Left forelimb (tissue), 1 donor: ENCODE data around the gene MAP4K4.

Source experiments
- DNase-seq: peaks from one replicate; pipeline ENCODE4 v3.0.0-alpha.2; 2018; ENCODE audit warnings: low spot score

MAP4K4 gene

DNA sequence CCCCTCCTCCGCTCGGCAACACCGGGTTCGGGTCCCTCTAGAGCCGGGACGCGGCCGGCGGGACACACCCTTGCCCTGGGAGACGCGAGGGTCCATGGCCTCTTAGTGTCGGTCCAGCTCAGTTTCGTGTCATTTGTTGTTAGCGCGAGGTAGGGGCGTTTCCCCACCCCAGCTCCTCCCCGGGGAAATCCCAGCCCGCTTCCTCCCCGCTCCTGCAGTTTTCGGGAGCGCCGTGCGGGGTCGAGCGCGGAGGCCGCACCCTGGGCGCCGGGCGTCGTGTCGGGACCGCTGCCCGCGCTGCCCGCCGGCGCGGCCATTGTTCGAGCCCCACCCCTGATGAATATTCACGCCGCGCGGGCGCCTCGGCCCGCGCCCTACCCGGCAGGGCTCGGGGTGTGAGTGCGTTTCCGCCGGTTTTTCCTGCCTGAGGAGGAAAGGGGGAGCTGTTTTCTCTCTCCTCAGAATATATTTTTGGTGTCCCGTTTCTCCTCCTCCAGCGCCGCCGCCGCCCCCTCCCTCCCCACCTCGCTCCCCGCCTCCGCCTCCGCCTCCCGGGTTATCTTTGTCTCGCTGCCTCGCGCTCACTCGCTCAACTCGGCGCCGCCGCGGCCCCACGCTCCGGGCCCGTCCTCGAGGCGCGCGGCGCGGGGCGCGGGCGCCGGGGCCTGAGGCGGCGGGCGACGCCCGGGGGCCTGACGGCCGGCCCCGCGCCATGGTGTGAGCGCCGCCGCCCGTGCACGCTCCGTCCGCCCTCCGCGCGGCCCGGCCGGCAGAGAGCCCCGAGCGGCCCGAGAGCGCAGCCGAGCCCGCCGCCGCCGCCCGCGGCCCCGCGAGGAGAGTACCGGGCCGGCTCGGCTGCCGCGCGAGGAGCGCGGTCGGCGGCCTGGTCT lies at the start of gene MAP4K4:
Gene MAP4K4 (plus strand): TSS at position 584 of the 890 bp plus-strand sequence. CDS start 374 bp downstream, outside the sequence.
- peak; percentile 92 for DNase-seq

DNA sequence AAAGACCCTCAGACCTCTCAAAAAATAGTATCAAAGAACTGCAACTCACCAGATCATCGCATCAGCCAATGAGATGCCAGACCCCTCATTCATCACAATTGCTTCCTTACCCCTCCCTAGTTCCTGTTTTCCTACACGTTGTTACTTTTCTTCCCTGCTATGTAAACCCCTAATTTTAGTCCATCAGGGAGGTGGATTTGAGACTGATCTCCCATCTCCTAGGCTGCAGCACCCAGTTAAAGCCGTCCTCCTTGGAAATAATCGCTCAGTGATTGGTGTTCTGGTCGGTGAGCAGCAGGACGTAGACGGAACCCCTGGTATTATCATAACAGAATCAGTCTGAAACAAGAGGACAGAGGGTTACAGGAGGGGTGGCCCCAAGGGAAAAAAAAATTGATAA lies 44.0 kb upstream of the MAP4K4 start:
- DNase-seq, result no peak

DNA sequence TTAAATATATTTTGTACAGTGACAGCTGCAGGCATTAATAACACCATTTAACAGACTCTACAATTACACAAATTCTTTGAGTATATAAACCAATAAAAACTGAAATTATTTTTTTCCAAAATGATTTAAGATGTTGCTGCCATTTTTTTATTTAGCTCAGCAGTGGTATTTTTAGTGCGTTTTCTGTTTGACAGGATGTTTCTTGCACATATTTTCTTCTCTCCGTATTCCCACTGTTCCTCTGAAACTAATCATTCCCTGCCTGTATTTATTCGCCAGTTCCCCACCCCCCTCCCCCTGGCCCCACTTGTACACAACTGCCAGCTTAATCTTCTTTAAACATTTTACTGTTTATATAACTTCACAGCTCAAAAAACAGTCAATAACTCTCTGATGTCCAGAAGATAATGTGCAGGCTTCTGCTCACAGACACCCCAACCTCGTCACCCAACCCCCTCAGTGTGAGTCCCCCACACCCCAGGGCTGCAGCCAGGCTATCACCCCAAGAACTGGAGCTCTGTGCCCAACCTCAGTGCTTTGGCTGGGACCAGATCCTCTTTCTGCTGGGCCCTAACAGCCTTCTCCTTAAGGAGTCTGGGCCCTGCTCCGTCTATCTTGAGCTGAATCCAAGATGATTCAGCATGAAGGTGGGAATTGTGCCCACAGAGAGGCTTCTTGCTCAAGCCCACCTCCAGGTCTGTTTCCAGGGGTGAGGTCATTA lies 41.6 kb upstream of the MAP4K4 start:
- no peak for DNase-seq

DNA sequence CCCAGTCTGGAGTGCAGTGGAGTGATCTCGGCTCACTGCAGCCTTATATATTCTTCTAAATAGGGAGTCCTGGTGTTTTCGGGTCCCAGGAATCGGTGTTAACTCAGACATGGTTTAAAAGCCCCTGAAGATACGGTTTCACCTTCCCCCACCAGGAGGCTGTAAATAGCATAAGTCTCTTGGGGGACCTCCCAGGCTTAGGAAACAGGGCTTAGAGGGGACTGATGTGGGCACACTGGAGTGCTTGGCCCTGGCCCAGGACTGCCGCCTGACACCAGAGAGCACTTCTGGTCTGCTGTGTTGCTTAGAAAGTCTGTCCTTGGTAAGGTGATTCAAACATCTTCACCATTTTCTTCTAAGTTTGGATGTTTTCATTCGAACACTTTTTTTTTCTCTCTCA lies 39.7 kb upstream of the MAP4K4 start:
- DNase-seq, result no peak

DNA sequence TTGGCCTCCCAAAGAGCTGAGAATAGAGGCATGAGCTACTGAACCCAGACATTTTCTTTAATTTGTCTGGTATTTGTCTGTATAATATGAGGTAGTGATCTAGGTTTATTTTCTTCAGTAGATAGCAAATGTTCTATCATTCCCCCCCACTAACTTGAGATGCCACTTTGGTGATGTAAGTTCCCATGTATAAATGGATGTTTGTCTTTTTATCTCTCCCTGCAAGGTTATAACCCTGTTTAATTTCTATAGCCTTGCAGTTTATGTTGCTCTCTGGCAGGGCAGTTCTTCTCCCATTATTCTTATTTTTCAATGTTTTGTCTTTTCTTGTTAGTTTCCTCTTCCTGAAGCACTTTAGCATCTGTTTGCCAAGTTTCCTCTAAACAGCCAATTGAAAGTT lies 39.1 kb upstream of the MAP4K4 start:
- DNase-seq, result no peak

DNA sequence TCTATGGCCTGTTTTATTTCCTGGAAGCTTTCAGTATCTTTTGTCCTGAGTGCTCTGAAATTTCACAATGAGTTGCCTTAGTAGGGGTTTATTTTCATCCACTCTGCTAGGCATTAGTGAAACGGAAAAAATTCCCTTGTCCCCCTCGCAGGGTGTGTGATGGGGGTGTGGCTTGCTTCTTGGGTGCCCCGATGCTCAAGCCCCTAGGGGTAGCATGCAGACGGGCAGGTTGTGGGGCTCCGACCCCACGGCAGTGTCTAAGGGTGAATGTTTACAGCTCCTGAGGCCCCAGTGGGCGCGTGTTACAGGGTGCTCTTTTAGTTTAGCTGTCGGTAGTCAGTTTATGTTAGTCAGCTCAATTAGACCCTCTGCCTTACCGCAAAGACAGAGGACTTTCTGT lies 32.2 kb upstream of the MAP4K4 start:
- no peak for DNase-seq

DNA sequence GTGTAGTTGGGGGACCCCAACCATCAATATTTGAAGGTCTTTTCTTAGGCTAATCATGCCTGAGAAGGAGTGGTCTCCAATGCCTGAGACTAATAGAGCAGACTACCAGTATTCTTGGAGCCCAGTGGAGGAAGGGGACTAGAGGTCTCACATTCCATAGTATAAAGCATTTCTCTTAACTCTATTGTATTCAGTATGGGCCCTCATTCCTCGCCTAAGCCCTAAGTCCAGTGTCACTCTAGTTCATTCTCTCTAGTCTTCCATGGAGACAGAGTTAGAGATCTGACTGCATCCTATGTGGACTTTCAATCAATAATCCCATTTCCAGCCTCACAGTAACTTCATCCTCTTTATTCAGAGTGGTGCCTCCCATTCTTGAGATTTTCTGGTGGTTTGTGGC lies 29.7 kb upstream of the MAP4K4 start:
- DNase-seq, result no peak

DNA sequence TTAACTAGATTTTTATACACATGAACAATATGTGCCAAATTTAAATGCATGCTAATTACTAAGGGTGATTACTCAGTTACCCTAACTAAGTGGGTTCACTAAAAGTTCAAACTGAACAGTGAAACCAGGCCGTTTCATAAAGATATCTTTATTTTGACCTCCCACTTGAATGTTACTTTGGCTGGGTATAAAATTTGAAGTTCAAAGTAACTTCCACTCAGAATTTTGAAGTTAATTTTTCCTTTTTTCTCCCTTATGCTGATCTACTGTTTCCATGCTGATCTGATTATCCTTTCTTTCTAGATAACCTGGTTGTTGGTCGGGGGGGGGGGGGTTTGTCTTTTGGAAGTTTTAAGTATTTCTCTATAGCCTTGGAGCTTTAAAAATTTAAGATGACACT lies 25.5 kb upstream of the MAP4K4 start:
- DNase-seq, result no peak

DNA sequence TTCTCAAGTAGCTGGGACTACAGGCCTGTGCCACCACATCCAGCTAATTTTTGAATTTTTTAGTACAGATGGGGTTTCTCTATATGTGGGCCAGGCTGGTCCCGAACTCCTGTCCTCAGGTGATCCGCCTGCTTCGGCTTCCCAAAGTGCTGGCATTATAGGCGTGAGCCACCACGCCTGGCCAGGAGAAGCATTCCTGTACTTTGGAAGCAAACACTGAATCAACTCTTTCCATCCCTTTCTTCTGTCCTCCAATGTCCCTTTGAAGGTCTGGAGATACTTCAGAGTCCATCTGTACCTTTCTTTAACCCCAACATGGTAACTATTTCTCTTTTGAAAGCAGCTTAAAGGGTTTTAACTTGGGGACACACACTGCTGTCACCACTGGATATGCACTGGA lies 23.6 kb upstream of the MAP4K4 start:
- no peak for DNase-seq

DNA sequence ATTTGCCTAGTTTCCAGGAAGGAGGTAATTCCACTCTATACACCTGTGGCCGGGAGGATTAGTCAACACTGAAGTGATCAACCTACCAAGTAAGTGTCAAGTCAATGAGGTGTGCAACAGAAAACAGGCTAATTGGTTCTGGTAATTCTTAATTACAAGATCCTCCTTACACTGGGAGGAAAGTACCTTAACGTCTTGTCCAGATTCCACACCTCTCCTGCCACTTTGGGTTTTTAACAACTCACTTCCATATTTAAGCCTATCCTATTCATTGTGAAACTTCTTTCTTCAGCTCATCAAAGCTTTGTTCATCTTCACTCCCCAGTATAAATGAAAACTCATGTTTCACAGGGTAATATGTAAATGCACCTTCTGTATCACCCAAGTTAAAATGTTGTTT lies 22.0 kb upstream of the MAP4K4 start:
- no peak for DNase-seq

DNA sequence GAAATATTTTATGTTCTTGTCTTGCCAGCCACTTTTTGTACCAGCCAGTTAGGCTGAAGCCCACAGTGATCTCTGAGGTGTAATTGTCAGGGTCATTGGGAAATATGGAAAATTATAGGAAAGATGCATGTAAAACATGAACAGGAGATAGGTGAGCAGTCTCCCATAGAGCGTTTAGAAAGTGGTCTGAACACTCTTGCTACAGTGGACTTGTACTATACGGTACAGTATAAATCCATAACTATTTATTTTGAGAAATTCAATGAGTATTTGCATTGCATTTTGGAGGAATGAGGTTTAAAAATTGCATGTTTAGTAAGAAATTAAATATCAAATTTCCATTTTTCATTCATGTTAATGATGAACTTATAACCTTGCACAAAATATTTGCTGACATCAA lies 20.8 kb upstream of the MAP4K4 start:
- no peak for DNase-seq

DNA sequence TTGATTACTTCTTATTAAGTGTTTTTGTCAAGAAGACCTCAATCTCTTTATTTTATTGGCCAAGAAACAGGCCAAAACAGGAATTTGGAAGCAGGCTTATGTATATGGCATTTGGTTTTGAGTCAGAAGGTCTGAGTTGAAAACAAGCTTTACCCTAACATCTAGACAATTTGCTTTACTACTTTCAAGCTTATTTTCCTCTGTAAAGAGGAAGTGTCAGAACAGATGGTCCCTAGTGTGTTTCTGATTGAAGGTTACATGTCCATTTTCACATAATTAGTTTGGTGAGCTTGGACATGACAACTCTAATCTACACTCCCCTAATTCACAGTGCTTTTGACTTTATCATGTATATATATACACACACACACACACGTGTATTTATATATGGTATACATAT lies 19.8 kb upstream of the MAP4K4 start:
- no peak for DNase-seq

DNA sequence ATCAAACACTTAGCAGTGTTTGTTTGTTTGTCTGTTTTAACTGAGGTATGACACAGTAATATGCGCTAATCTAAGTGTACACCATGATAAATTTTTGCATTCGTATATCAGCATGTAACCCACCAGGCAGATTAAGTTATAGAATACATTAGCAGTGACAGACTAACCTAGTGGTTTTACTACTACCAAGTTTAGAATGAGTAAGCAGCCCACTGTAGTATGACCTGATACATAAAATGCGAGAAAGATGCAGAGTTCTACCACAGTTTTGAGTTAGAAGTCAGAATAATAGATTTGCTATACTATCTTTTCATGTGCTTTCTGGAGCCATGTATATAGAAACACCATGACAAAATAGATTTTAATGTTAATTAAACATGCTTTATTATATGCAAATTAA lies 19.1 kb upstream of the MAP4K4 start:
- DNase-seq, result no peak

DNA sequence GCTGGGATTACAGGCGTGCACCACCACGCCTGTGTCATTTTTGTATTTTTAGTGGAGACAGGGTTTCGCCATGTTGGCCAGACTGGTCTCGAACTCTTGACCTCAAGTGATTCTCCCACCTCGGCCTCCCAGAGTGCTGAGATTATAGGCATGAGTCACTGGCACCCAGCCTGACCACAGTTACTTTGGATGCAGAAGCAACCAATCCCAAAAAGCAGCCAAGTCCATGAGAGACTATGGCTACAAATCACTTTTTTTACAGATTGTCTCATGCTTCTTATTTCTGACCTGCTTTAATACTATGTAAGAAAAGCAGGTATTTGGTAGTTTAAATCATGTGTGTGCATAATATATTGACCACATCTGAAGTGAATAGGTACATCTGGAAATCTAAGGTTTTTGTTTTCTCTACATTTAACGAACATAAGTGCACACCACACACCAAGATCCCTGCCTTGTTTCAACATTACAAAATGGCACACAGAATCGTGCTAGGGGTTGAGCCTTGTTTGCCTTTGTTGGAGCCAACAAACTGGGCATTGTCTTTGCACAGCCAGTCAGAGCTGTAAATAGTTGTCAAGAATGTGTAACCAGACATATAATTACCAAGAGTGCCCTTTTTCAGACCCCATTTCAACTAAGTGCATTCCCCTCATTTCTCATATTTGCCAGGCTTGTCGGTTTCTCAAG lies 18.3 kb upstream of the MAP4K4 start:
- no peak for DNase-seq

DNA sequence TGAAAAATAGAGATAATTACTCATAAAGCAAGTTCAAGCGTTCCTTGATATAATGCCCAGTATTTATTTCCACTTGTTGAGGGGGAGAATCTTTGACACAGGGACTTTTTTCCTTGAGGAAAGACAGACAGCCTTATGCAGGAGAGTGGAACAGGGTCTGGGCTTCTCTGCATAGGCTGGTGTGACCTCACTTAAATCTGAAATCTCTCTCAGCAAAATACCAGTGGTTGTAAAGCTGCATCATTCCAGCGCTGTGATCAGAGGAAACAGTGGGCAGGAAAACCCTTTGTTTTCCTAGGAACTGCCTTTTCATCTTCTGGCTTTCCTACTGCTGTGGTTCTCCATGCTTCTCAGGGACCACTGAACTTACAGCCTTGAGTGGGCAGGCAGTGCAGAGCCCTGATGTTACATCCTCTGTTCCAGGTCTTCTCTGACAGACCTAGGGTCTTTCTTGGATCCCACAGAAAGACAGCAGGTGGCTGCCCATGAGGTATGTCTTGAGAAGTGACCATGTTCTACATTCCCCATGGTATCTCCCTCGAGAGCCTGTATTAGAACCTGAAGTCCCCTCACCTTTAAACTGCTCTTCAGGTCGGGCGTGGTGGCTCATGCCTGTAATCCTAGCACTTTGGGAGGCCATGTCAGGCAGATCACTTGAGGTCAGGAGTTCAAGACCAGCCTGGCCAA lies 17.6 kb upstream of the MAP4K4 start:
- no peak for DNase-seq

DNA sequence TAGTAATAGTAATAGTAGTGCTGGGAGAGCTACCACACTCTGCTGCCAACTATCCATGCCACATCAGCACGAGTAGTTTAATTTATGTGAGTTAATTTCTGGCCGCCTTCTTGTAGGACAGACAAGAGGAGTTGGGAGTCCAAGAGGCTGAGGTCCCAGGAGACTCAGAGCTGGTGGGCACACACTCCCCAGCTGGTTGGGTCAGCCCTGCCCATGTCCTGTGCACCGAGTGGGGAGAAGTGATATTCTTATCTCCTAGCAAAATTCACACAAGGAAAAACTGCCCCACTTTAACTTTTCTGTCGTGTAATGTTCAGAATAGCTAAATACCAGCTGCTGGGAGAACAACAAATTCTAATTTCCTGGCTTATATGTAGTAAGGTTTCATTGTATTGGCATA lies 15.2 kb upstream of the MAP4K4 start:
- no peak for DNase-seq

DNA sequence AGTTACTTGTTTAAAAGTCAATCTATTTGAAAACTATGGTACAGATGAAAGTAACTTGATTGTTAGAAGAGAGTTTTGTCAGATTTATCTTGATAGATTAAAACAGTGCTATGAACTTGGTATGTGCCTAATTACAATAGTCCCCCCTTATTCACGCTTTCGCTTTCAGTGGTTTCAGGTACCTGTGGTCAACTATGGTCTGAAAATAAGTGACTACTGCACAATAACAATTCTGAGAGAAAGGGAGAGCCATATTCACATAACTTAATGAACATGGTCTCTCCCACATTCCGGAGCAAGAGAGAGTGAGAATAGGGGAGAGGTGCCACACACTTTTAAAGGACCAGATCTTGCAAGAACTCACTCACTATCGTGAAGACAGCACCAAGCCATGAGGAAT lies 13.2 kb upstream of the MAP4K4 start:
- DNase-seq, result no peak

DNA sequence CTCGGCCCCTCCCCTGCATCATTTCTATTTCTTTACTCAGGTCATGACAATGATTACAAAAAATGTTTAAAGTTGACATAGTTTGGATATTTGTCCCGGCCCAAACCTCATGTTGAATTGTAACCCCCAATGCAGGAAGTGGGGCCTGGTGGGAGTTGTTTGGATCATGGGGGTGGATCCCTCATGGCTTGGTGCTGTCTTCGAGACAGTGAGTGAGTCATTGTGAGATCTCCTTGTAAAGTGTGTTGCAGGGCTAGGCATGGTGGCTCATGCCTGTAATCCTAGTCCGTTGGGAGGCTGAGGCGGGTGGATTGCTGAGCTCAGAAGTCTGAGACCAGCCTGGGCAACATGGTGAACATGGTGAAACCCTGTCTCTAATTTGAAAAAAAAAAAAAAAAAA lies 9.2 kb upstream of the MAP4K4 start:
- no peak for DNase-seq

DNA sequence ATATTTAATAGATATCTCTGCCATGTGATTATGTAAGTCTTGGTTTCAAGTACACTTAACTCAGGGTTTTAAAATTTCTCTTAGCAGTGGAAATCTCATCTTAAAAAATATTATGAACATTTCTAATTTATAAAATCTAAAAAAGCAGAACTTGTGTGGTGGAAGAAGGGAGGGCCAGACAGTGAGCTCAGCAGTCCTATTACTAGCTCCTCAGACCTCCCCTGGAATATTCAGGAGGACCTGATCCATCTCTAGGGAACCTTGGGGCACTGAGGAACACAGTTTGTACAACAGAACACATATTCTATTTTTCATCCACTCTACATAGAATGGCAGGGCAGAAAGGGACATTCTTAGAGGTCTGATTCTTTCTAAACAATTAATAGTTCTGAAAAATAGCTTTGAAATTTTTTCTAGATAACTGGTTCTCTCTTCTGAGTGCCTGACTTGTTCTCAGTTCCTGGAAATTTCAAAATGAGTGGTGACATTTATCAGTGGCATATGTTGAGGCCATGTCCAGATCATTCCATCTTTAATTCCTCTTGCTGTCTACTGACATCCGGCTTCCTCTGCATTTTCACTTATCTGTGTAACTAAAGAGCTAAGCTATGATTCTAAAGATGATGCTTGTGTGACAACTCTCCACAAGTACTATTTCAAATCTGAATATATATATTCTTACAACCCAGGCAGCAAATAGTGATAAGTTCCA lies 8.2 kb upstream of the MAP4K4 start:
- no peak for DNase-seq

DNA sequence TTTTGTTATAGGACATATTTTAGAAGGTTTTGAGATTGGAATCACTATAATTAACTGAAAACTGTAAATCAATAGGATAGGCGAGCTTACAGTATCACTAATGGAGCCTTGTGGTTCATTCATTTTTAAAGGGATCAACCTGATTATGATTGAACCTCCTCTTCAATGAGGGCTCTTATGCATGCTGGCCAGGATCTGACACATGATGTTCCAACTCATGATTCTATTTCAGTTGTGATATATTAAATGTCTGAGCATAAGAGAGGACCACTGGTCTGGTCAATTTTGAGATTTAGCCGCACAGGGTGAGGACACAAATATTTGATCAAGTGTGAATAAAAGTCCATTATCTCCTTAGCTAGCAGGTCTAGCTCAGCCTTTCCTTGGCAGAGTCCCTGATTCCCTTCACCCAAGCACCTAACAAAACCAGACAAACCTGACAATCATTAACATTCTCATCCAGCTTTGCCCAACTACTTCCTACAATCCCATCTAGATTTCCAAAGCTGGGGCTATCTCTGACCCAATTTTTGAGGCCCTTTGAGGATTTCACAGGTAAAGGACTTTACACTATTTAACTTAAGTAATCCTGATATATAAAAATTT lies 6.9 kb upstream of the MAP4K4 start:
- no peak for DNase-seq

DNA sequence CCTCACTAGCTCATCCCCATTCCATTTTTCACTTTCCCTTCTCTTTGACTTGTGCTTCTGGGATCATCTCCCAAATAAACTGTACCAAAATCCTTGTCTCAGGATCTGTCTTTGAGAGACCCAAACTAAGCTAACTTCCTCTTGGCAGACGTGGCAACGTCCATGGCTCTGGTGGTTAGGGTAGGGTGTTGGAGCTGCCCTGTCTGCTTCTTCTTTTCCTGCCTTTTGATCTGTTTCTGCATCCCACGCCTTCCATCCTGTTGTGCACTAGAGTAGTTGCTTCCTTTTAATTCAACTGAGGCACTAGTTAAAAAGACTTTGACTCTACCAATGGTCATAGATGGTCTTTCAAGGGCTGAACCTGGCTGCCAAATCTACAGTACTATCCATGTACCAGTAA lies 5.5 kb upstream of the MAP4K4 start:
- DNase-seq, result no peak
